ENCODE results near the gene RFTN2. TPM values are rescaled to one million over a fixed set of nuclear protein-coding genes. Genes with fewer than 3 reads are reported as not detected.
"Not testable (repeated sequence)": the region's sequence is repeated elsewhere in the genome, so short reads cannot be mapped to it uniquely, and the experiment has no call there.

Gene RFTN2
- total RNA-seq, 1 donor from 2014 or later = not detected

DNA sequence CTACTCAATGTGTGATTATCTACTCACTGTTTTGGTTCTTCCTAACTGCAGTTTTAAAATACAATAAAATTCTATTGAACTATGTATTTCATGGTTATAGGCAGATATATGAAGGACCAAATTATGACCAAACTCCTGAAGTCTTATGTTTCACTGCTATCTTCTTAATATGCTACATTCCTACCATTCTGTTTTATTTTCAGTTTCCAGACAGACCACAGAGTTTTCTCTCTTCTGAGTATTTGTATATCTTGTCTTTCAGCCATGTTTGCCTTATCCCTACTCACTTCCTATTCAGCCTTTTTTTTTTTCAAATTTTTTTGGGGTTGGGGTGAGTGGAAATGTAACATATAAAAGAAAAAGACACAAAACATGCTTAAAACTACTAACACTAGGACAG is 6.3 kb downstream of the RFTN2 start:
- no peak for DNase-seq
- peaks cover 2% of the 10 kb centered on the region for H3K4me1 Mint-ChIP-seq
- H3K36me3 Mint-ChIP-seq (ENCODE audit: low read depth) = peaks cover 2% of the 10 kb centered on the region
- H3K4me3 Mint-ChIP-seq = no peak overlapping the region
- intact Hi-C loops (cut with micrococcal nuclease) = no loop called here
- no peak overlapping the region for H3K27ac Mint-ChIP-seq
- peaks cover 8% of the 10 kb centered on the region for H3K9me3 Mint-ChIP-seq
- peaks cover 14% of the 10 kb centered on the region for H3K27me3 Mint-ChIP-seq

DNA sequence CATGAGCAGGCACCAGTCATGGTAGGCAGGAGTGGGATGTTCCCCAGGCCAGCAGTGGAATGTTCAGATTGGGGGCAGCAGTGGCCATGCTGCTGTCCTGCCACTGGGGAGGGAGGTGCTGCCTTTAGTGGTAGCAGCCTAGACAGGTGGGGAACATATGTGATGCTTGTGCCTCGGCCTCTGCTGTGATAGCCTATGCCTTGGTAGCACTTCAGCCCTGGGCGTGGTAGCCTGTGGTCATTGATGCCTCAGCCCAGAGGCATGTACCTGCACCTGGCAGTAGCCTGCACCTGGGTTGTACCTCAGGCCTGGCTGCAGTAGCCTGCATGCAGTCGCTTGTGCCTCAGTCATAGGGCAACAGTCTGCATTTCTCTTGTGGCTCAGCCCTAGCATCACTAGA is 7.1 kb downstream of the RFTN2 start:
- intact Hi-C loops (cut with micrococcal nuclease) = no loop called here
- Mint-ChIP-seq H3K27ac (no peak overlapping the region), H3K9me3 (peaks cover 8% of the 10 kb centered on the region), H3K4me1 (peaks cover 2% of the 10 kb centered on the region), H3K4me3 (no peak overlapping the region), H3K36me3 (ENCODE audit: low read depth) (peaks cover 2% of the 10 kb centered on the region), H3K27me3 (peaks cover 16% of the 10 kb centered on the region)
- DNase-seq = no peak

DNA sequence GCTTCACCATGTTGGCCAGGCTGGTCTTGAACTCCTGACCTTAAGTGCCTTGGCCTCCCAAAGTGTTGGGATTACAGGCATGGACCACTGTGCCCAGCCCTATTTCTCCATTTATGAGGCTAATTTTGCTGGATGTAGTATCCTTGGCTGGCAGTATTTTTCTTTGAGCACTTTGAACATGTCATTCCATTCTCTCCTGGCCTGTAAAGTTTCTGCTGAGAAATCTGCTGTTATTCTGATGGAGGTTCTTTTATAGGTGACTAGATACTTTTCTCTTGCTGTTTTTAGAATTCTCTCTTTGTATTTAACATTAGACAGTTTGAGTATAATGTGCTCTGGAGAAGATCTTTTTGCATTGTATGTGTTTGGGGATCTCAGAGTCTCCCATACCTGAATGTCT is 9.1 kb downstream of the RFTN2 start:
- no peak for DNase-seq
- intact Hi-C loops (cut with micrococcal nuclease) = no loop called here
- Mint-ChIP-seq H3K27me3 (peaks cover 10% of the 10 kb centered on the region), H3K36me3 (ENCODE audit: low read depth) (peaks cover 2% of the 10 kb centered on the region), H3K4me3 (no peak overlapping the region), H3K4me1 (peaks cover 2% of the 10 kb centered on the region), H3K9me3 (peaks cover 8% of the 10 kb centered on the region), H3K27ac (no peak overlapping the region)

DNA sequence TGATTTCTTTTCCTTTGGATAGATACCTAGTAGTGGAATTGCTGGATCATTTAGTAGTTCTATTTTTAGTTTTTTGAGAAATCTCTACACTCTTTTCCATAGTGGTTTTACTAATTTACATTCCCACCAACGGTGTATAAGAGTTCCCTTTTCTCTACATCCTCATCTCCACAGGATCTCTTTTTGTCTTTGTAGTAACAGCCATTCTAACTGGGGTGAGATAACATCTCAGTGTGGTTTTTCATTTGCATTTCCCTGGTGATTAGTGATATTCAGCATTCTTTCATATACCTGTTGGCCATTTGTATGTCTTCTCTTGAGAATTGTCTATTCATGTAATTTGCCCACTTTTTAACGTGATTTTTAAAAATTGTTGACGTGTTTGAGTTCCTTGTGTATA is 13.8 kb downstream of the RFTN2 start:
- H3K27ac Mint-ChIP-seq = no peak overlapping the region
- H3K27me3 Mint-ChIP-seq = peaks cover 5% of the 10 kb centered on the region
- peaks cover 8% of the 10 kb centered on the region for H3K9me3 Mint-ChIP-seq
- H3K4me1 Mint-ChIP-seq = peaks cover 2% of the 10 kb centered on the region
- peaks cover 2% of the 10 kb centered on the region for H3K36me3 Mint-ChIP-seq (ENCODE audit: low read depth)
- intact Hi-C loops (cut with micrococcal nuclease) = no loop called here
- H3K4me3 Mint-ChIP-seq = no peak overlapping the region
- DNase-seq = no peak

DNA sequence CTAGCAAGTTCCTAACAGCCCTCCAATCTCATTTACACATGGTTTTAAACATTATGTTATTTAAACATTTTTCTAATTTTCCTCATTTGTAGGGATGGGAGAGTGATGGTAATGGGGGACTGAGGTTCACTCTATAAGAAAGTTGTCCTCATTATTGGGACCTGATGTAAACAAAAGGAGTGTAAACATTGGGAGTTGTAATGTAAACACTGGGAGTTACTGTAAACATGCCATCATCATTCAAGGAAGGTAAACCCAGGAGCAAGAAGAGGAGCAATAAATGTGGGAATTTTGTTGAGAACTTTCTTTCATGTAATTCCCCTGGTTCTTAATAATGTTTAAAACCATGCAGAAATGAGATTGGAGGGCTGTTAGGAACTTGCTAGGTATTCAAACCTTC is 17.8 kb downstream of the RFTN2 start:
- H3K36me3 Mint-ChIP-seq (ENCODE audit: low read depth) = no peaks in the 10 kb centered on the region
- H3K4me1 Mint-ChIP-seq = no peaks in the 10 kb centered on the region
- H3K27ac Mint-ChIP-seq = no peak overlapping the region
- H3K9me3 Mint-ChIP-seq = no peaks in the 10 kb centered on the region
- intact Hi-C loops (cut with micrococcal nuclease) = no loop called here
- no peak for DNase-seq
- no peak overlapping the region for H3K4me3 Mint-ChIP-seq
- peaks cover 2% of the 10 kb centered on the region for H3K27me3 Mint-ChIP-seq

DNA sequence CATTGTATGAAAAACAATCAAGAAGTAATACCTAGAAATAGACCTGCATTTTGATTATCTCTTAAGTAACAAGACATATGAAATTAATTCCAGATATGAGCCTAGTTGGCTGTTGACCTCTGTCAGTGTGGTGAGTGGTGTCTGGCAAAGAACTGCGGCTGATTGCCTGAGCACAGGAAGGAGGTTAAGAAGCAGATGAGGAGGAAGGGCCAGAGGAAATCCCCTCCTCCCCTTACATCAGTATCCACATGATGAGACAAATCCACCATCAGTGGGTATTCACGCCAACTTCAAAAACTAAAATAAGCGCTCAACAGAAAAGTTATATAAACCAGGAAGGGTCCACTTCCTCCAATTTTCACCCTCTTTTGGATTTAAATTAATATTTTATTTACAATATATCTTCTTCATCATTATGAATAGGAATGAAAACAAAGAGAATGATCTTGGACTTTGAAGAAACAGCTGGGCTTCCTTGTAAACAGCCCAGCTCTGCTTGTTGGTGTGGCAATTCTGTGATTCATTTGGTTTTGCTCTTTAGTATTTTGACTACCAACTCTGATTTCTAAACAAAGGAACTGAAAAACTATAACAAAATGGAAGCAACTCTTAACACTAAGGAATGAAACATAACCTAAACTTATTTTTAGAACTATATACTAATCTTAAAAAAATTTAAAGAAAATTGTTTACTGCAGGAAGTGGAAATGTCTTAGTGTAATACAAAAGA is 27.3 kb downstream of the RFTN2 start:
- Mint-ChIP-seq H3K36me3 (ENCODE audit: low read depth) (no peaks in the 10 kb centered on the region), H3K9me3 (no peaks in the 10 kb centered on the region), H3K4me1 (no peaks in the 10 kb centered on the region), H3K27ac (no peak overlapping the region), H3K27me3 (peaks cover 10% of the 10 kb centered on the region), H3K4me3 (no peak overlapping the region)
- no peak for DNase-seq
- intact Hi-C loops (cut with micrococcal nuclease) = no loop called here

DNA sequence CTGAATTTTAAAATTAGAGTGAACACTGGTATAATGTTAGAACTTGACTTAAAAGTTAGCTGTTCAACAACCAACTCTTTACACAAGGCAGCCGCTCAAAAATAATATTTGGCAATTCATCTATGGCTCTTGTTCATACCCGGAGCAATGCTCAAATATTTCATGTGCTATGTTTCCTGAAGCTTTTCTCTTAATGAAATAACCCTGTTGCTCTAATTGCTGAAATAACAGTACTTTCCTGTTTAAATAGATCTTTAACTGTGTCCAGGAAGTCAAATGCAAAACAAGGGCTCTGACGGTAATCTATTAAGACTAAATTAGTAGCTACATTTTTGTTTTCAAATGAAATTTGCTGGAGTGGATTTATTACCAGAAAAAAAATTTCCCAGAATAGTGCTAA is 33.7 kb downstream of the RFTN2 start:
- Mint-ChIP-seq H3K4me3 (no peak overlapping the region), H3K27ac (no peak overlapping the region), H3K36me3 (ENCODE audit: low read depth) (no peaks in the 10 kb centered on the region), H3K27me3 (peaks cover 10% of the 10 kb centered on the region), H3K9me3 (no peaks in the 10 kb centered on the region), H3K4me1 (no peaks in the 10 kb centered on the region)
- DNase-seq = no peak
- intact Hi-C loops (cut with micrococcal nuclease) = loop anchor here (2.0 kb wide), 1 partner anchor 37 kb away; no protein-coding TSS in a partner anchor

DNA sequence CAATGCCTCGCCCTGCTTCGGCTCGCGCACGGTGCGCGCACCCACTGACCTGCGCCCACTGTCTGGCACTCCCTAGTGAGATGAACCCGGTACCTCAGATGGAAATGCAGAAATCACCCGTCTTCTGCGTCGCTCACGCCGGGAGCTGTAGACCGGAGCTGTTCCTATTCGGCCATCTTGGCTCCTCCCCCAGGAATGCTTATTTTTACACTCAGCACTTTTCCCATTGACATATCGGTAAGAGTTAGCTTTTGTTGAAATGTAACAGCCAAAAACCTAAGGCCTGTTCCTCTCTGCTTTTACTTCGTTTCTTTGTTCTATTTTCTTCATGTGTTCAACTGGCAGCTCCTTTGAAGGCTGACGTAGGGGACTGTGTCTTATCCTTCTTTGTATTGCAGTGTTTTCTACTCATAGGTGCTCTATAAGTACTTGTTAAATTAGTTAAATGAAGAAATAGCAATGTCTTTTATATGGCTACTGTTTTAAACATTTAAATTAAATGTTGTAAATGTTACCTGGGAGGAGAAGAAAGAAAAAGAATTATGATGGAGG is 34.7 kb downstream of the RFTN2 start:
- H3K36me3 Mint-ChIP-seq (ENCODE audit: low read depth); H3K9me3 Mint-ChIP-seq; DNase-seq; H3K27ac Mint-ChIP-seq; H3K4me1 Mint-ChIP-seq; H3K27me3 Mint-ChIP-seq: not testable (repeated sequence)
- intact Hi-C loops (cut with micrococcal nuclease) = loop anchor here (2.0 kb wide), 1 partner anchor 36 kb away; no protein-coding TSS in a partner anchor
- peak overlapping the region; percentile 18 for H3K4me3 Mint-ChIP-seq

DNA sequence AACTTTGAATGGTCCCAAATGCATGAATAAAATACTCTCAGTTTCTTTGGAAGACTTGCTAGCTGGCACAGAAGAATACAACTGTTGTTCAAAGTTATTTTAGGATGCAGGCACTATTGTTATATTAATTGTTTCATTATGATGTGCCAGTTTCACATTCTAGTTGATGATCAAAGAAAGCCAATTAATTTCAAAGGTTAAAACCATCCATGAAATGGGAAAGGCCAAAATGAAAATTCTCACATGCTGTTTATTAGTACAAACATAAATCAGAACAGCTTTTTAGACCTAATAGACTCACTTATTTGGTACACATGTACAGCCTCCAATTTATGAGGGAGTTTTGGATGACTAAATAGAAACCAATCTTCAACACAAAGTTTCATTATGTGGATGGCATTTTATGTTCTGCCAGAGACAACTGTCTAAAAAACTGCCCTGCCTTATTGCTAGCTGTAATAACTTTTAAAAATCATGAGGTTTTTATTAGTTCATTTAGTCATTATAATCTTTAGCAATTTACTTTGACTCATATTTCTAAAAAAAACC is 42.2 kb downstream of the RFTN2 start:
- no peak for DNase-seq
- H3K36me3 Mint-ChIP-seq (ENCODE audit: low read depth) = no peaks in the 10 kb centered on the region
- H3K4me3 Mint-ChIP-seq = no peak overlapping the region
- H3K4me1 Mint-ChIP-seq = no peaks in the 10 kb centered on the region
- H3K27me3 Mint-ChIP-seq = no peaks in the 10 kb centered on the region
- no peak overlapping the region for H3K27ac Mint-ChIP-seq
- intact Hi-C loops (cut with micrococcal nuclease) = no loop called here
- H3K9me3 Mint-ChIP-seq = peaks cover 10% of the 10 kb centered on the region

DNA sequence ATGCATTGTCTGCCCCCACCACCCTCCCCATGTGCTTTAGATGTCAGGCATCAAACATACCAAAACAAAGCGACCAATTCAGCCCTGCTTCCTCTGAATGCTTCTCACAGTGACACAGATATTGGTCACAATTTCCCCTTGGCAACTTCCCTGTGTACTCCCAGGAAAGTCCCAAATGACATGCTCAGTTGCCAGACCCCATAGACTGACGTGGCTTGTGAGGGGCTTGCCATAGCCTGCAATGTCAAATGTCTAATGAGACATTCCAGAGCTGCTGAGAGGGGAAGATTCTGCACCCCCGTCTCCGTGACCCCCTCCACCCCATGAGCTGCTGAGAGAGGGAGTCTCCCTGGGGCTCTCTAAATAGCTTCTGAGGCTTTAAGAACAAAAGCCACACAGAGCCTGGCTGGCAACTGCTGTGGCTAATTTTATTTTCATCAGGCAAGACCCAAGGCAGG is 47.3 kb downstream of the RFTN2 start:
- H3K4me3 Mint-ChIP-seq = no peak overlapping the region
- no peak overlapping the region for H3K27ac Mint-ChIP-seq
- intact Hi-C loops (cut with micrococcal nuclease) = no loop called here
- no peaks in the 10 kb centered on the region for H3K36me3 Mint-ChIP-seq (ENCODE audit: low read depth)
- H3K9me3 Mint-ChIP-seq = peaks cover 10% of the 10 kb centered on the region
- H3K4me1 Mint-ChIP-seq = no peaks in the 10 kb centered on the region
- no peak for DNase-seq
- peaks cover 1% of the 10 kb centered on the region for H3K27me3 Mint-ChIP-seq

DNA sequence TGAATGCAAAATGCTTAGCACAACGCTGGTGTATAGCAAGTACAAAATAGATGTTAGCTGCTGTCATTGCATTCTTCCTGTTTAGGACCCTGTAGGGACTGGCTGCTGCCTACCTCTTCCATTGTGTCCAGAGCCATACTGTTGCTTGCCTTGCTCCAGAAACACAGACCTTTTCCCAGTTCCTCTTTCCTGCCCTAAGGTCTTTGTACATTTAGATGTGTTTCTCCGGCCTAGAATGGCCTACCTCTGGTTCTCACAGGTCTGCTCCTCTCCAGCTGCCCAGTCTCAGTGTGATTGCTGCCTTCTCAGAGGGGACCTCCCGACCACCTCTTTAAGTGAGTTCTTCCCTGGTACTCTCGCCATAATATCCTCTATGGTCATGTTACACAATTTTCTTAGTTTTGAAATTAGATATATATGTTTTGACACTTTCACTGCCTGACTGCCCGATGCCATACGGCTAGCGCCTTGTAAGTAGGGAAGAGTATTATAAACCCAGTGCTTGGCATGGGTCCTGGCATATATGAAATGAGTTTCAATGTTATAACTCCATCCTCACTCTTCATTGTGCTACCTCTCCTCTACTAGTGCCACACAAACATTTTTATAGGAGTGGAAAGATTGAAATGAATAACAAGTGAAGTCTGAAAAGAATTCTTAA is 48.3 kb downstream of the RFTN2 start:
- DNase-seq = no peak
- Mint-ChIP-seq H3K4me1 (no peaks in the 10 kb centered on the region), H3K4me3 (no peak overlapping the region), H3K36me3 (ENCODE audit: low read depth) (no peaks in the 10 kb centered on the region), H3K27ac (no peak overlapping the region), H3K9me3 (peaks cover 10% of the 10 kb centered on the region), H3K27me3 (peaks cover 1% of the 10 kb centered on the region)
- intact Hi-C loops (cut with micrococcal nuclease) = no loop called here

DNA sequence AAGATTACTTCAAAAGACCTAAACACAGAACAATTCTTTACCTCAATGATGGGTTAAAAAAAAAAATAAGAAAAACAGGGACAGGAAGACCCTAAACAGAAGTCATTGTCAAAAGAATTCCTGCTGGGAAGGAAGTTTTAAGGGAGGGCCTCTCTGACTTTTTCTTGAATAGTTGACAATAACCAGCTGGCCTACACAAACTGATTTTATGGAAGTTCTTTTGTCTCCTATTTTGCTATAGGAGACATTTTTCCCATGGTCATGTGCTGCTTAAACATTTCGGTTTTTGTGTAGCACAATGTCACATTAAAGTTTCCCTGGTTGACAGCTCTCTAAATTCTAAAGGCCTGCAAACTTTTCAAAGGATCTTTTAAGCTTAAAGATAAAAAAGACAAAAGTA is 55.3 kb downstream of the RFTN2 start:
- Mint-ChIP-seq H3K27ac (no peak overlapping the region), H3K27me3 (peaks cover 2% of the 10 kb centered on the region), H3K4me1 (no peaks in the 10 kb centered on the region), H3K9me3 (no peaks in the 10 kb centered on the region), H3K4me3 (no peak overlapping the region), H3K36me3 (ENCODE audit: low read depth) (no peaks in the 10 kb centered on the region)
- DNase-seq = no peak
- intact Hi-C loops (cut with micrococcal nuclease) = no loop called here

DNA sequence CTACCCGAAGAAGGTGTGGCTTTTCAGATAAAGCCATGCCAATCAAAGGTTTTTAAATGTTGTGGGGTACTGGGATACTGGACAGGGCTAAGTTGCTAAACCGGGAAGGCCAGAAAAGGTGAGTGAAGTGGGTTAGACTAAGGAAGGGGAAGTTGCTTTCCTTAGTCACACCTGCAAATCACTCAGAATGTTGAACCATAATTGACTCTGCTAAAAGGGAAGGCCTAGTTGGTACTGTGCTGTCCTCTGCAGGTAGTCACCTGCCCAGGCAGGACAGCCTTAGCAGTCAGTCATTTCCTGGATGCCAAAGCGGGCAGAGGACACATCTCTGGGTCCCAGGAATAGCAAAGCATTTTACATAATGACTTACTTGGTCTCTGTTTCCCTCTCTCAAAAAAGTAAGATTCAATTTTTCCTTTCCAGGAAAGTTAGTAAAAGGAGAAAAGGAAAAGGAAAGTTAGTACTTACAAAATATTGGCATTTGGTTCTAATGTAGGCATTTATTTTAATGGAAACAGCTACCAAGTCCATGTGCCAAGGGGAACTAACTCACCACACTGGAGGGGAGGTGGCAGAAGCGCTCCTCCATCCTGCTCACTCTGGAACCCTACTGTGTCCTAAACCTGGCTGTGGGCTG is 60.3 kb downstream of the RFTN2 start:
- H3K27me3 Mint-ChIP-seq = peaks cover 5% of the 10 kb centered on the region
- DNase-seq = no peak
- no peak overlapping the region for H3K4me3 Mint-ChIP-seq
- no peaks in the 10 kb centered on the region for H3K36me3 Mint-ChIP-seq (ENCODE audit: low read depth)
- no peaks in the 10 kb centered on the region for H3K9me3 Mint-ChIP-seq
- no peaks in the 10 kb centered on the region for H3K4me1 Mint-ChIP-seq
- intact Hi-C loops (cut with micrococcal nuclease) = no loop called here
- no peak overlapping the region for H3K27ac Mint-ChIP-seq

DNA sequence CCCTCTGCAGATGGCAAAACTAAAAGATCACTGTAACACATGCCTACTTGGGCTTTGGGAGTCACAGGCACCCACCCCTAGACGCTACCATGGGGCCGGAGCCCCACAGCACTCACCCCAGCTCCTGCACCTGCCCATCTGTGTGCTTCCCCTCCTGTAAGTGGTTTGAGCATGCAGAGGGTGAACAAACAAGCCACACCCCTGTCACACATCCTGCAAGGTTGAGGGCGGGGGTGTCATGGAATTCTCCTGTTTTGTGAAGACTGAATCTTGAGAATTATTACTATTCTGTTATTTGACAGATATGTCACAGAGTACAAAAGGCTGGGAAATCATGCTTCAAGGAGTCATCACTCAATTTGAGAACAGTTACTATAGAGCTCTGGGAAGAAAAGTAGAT is 60.9 kb downstream of the RFTN2 start:
- no peak overlapping the region for H3K27ac Mint-ChIP-seq
- H3K27me3 Mint-ChIP-seq = peaks cover 5% of the 10 kb centered on the region
- no peaks in the 10 kb centered on the region for H3K9me3 Mint-ChIP-seq
- no peak for DNase-seq
- intact Hi-C loops (cut with micrococcal nuclease) = no loop called here
- no peaks in the 10 kb centered on the region for H3K36me3 Mint-ChIP-seq (ENCODE audit: low read depth)
- H3K4me1 Mint-ChIP-seq = no peaks in the 10 kb centered on the region
- H3K4me3 Mint-ChIP-seq = no peak overlapping the region
